Measurements from ENCODE around the gene CCNL1. TPM values are rescaled to one million over a fixed set of nuclear protein-coding genes. Genes with fewer than 3 reads are reported as not detected.

The CCNL1 gene
- total RNA-seq, 1 donor from 2014 or later: 116 TPM

GRCh38 chr3:157100608-157101396 lies 59.1 kb downstream of the CCNL1 start:
- Mint-ChIP-seq H3K27ac (ENCODE audit: unreplicated experiment) (no peak overlapping the region), H3K36me3 (ENCODE audit: unreplicated experiment) (no peaks in the 10 kb centered on the region), H3K4me3 (ENCODE audit: unreplicated experiment) (no peak overlapping the region), H3K27me3 (ENCODE audit: unreplicated experiment) (no peaks in the 10 kb centered on the region), H3K9me3 (ENCODE audit: unreplicated experiment) (no peaks in the 10 kb centered on the region), H3K4me1 (ENCODE audit: unreplicated experiment) (no peaks in the 10 kb centered on the region)
- no peak for DNase-seq (ENCODE audit: extremely low spot score, unreplicated experiment)
- no peak for TF ChIP-seq CTCF (IDR thresholded peaks at IDR 0.05)

GRCh38 chr3:157100096-157100477 lies 59.9 kb downstream of the CCNL1 start:
- no peaks in the 10 kb centered on the region for H3K9me3 Mint-ChIP-seq (ENCODE audit: unreplicated experiment)
- no peak overlapping the region for H3K27ac Mint-ChIP-seq (ENCODE audit: unreplicated experiment)

GRCh38 chr3:157099326-157100095 lies 60.4 kb downstream of the CCNL1 start:
- H3K27ac Mint-ChIP-seq (ENCODE audit: unreplicated experiment): no peak overlapping the region
- no peak for TF ChIP-seq CTCF (IDR thresholded peaks at IDR 0.05)
- no peaks in the 10 kb centered on the region for H3K27me3 Mint-ChIP-seq (ENCODE audit: unreplicated experiment)
- H3K4me3 Mint-ChIP-seq (ENCODE audit: unreplicated experiment): no peak overlapping the region
- H3K36me3 Mint-ChIP-seq (ENCODE audit: unreplicated experiment): no peaks in the 10 kb centered on the region
- H3K9me3 Mint-ChIP-seq (ENCODE audit: unreplicated experiment): no peaks in the 10 kb centered on the region
- DNase-seq (ENCODE audit: extremely low spot score, unreplicated experiment): no peak
- H3K4me1 Mint-ChIP-seq (ENCODE audit: unreplicated experiment): no peaks in the 10 kb centered on the region

More at GRCh38 chr3:157100096-157100477, 59.9 kb downstream of the CCNL1 start:
- DNase-seq (ENCODE audit: extremely low spot score, unreplicated experiment): no peak
- Mint-ChIP-seq H3K4me1 (ENCODE audit: unreplicated experiment) (no peaks in the 10 kb centered on the region), H3K4me3 (ENCODE audit: unreplicated experiment) (no peak overlapping the region), H3K36me3 (ENCODE audit: unreplicated experiment) (no peaks in the 10 kb centered on the region), H3K27me3 (ENCODE audit: unreplicated experiment) (no peaks in the 10 kb centered on the region)
- no peak for TF ChIP-seq CTCF (IDR thresholded peaks at IDR 0.05)

- H3K27me3 Mint-ChIP-seq (ENCODE audit: unreplicated experiment): no peaks in the 10 kb centered on the region
- no peaks in the 10 kb centered on the region for H3K9me3 Mint-ChIP-seq (ENCODE audit: unreplicated experiment)
- no peak overlapping the region for H3K27ac Mint-ChIP-seq (ENCODE audit: unreplicated experiment)
- H3K4me3 Mint-ChIP-seq (ENCODE audit: unreplicated experiment): no peak overlapping the region
- no peak for DNase-seq (ENCODE audit: extremely low spot score, unreplicated experiment)
- H3K36me3 Mint-ChIP-seq (ENCODE audit: unreplicated experiment): no peaks in the 10 kb centered on the region
- no peaks in the 10 kb centered on the region for H3K4me1 Mint-ChIP-seq (ENCODE audit: unreplicated experiment)
- no peak for TF ChIP-seq CTCF (IDR thresholded peaks at IDR 0.05)
Measured at GRCh38 chr3:157098823-157099185, 61.1 kb downstream of the CCNL1 start.

- DNase-seq (ENCODE audit: extremely low spot score, unreplicated experiment): no peak
- Mint-ChIP-seq H3K9me3 (ENCODE audit: unreplicated experiment) (no peaks in the 10 kb centered on the region), H3K4me3 (ENCODE audit: unreplicated experiment) (no peak overlapping the region), H3K4me1 (ENCODE audit: unreplicated experiment) (no peaks in the 10 kb centered on the region), H3K27me3 (ENCODE audit: unreplicated experiment) (no peaks in the 10 kb centered on the region), H3K36me3 (ENCODE audit: unreplicated experiment) (no peaks in the 10 kb centered on the region), H3K27ac (ENCODE audit: unreplicated experiment) (no peak overlapping the region)
- no peak for TF ChIP-seq CTCF (IDR thresholded peaks at IDR 0.05)
Measured at GRCh38 chr3:157098121-157098822, 61.7 kb downstream of the CCNL1 start.
